Subcutaneous abdominal adipose tissue (tissue), 5 donors: ENCODE measurements around the gene DGKH.
A peak's percentile ranks its signal among the peaks of the same experiment; 100 is the strongest.

ENCODE experiments used
- H3K27ac ChIP-seq: one replicate; pipeline ENCODE4 v1.7.0; 2013; ENCODE audit warnings: low read depth, mild to moderate bottlenecking, inconsistent platforms, low read length, moderate library complexity
- H3K27me3 ChIP-seq, 5 donors: one replicate each; pipeline ENCODE4 v1.7.0; 2013; ENCODE audit warnings: low read length in 5 of 5, inconsistent platforms in 1 of 5; ENCODE audit not compliant: control insufficient read depth in 5 of 5, insufficient read depth in 4 of 5
- H3K36me3 ChIP-seq, 5 donors: one replicate each; pipeline ENCODE4 v1.7.0; 2013; ENCODE audit warnings: low read length in 5 of 5; ENCODE audit not compliant: control insufficient read depth in 5 of 5, insufficient read depth in 5 of 5
- H3K4me1 ChIP-seq, 5 donors: one replicate each; pipeline ENCODE4 v1.7.0; 2013; ENCODE audit warnings: low read length in 5 of 5, mild to moderate bottlenecking in 3 of 5, moderate library complexity in 1 of 5; ENCODE audit not compliant: control insufficient read depth in 5 of 5, insufficient read depth in 5 of 5
- H3K4me3 ChIP-seq, 5 donors: one replicate each; pipeline ENCODE4 v1.7.0; 2013; ENCODE audit warnings: low read length in 5 of 5, low read depth in 1 of 5
- H3K9ac ChIP-seq, 5 donors: one replicate each; pipeline ENCODE4 v1.7.0; 2013; ENCODE audit warnings: low read length in 5 of 5, mild to moderate bottlenecking in 4 of 5, moderate library complexity in 3 of 5
- H3K9me3 ChIP-seq, 5 donors: one replicate each; pipeline ENCODE4 v1.7.0; 2013; ENCODE audit warnings: low read length in 5 of 5; ENCODE audit not compliant: control insufficient read depth in 5 of 5
- donor health status: healthy.
- donor health status: healthy.
- donor health status: healthy.
- donor health status: healthy.
- donor health status: healthy.

The DGKH gene

GRCh38 chr13:42054798-42055499, 6.5 kb downstream of the DGKH start:
- H3K27me3 ChIP-seq = no peaks in the 10 kb centered on the region
- no peak overlapping the region for H3K9ac ChIP-seq
- H3K27ac ChIP-seq = no peak overlapping the region
- H3K36me3 ChIP-seq = no peaks in the 10 kb centered on the region
- peaks cover 0 to 4% (median 0%) of the 10 kb centered on the region in 5 donors for H3K4me1 ChIP-seq
- peaks cover 0 to 9% (median 6%) of the 10 kb centered on the region in 5 donors for H3K9me3 ChIP-seq
- no peak overlapping the region for H3K4me3 ChIP-seq

GRCh38 chr13:42055500-42056085, 7.1 kb downstream of the DGKH start:
- H3K9ac ChIP-seq = no peak overlapping the region
- H3K27me3 ChIP-seq = no peaks in the 10 kb centered on the region
- peaks cover 0 to 9% (median 6%) of the 10 kb centered on the region in 5 donors for H3K9me3 ChIP-seq
- no peak overlapping the region for H3K27ac ChIP-seq
- H3K4me3 ChIP-seq = no peak overlapping the region
- no peaks in the 10 kb centered on the region for H3K36me3 ChIP-seq
- H3K4me1 ChIP-seq = peaks cover 0 to 4% (median 0%) of the 10 kb centered on the region in 5 donors

GRCh38 chr13:42056146-42056545, 7.7 kb downstream of the DGKH start:
- no peak overlapping the region for H3K9ac ChIP-seq
- H3K27ac ChIP-seq = no peak overlapping the region

GRCh38 chr13:42056583-42056982, 8.1 kb downstream of the DGKH start:
- Histone ChIP-seq H3K4me1 (peaks cover 0 to 4% (median 0%) of the 10 kb centered on the region in 5 donors), H3K9me3 (peaks cover 0 to 9% (median 6%) of the 10 kb centered on the region in 5 donors), H3K27ac (no peak overlapping the region), H3K4me3 (no peak overlapping the region), H3K9ac (peak overlapping the region in 1 of 5 donors; percentile 12), H3K27me3 (no peaks in the 10 kb centered on the region), H3K36me3 (no peaks in the 10 kb centered on the region)

More at GRCh38 chr13:42056146-42056545, 7.7 kb downstream of the DGKH start:
- peaks cover 0 to 4% (median 0%) of the 10 kb centered on the region in 5 donors for H3K4me1 ChIP-seq
- H3K4me3 ChIP-seq = no peak overlapping the region
- H3K27me3 ChIP-seq = no peaks in the 10 kb centered on the region
- no peaks in the 10 kb centered on the region for H3K36me3 ChIP-seq
- H3K9me3 ChIP-seq = peaks cover 0 to 9% (median 6%) of the 10 kb centered on the region in 5 donors

- H3K9me3 ChIP-seq = peaks cover 0 to 9% (median 6%) of the 10 kb centered on the region in 5 donors
- no peak overlapping the region for H3K4me3 ChIP-seq
- H3K27me3 ChIP-seq = no peaks in the 10 kb centered on the region
- H3K36me3 ChIP-seq = no peaks in the 10 kb centered on the region
- H3K4me1 ChIP-seq = peaks cover 0 to 4% (median 0%) of the 10 kb centered on the region in 5 donors
- H3K27ac ChIP-seq = no peak overlapping the region
- H3K9ac ChIP-seq = no peak overlapping the region
Measured at GRCh38 chr13:42057918-42058530, 9.6 kb downstream of the DGKH start.

- peaks cover 0 to 9% (median 6%) of the 10 kb centered on the region in 5 donors for H3K9me3 ChIP-seq
- no peaks in the 10 kb centered on the region for H3K4me1 ChIP-seq
- H3K36me3 ChIP-seq = peaks cover 0 to 5% (median 2%) of the 10 kb centered on the region in 5 donors
- no peak overlapping the region for H3K27ac ChIP-seq
- no peaks in the 10 kb centered on the region for H3K27me3 ChIP-seq
- no peak overlapping the region for H3K4me3 ChIP-seq
- no peak overlapping the region for H3K9ac ChIP-seq
Measured at GRCh38 chr13:42061943-42062342, 13.5 kb downstream of the DGKH start.

GRCh38 chr13:42063105-42063504, 14.7 kb downstream of the DGKH start:
- Histone ChIP-seq H3K9ac (no peak overlapping the region), H3K36me3 (peaks cover 0 to 5% (median 2%) of the 10 kb centered on the region in 5 donors), H3K27me3 (no peaks in the 10 kb centered on the region), H3K4me1 (no peaks in the 10 kb centered on the region), H3K27ac (no peak overlapping the region), H3K9me3 (peaks cover 0 to 7% (median 6%) of the 10 kb centered on the region in 5 donors), H3K4me3 (no peak overlapping the region)

- no peak overlapping the region for H3K4me3 ChIP-seq
- peaks cover 0 to 5% (median 2%) of the 10 kb centered on the region in 5 donors for H3K36me3 ChIP-seq
- no peaks in the 10 kb centered on the region for H3K4me1 ChIP-seq
- no peaks in the 10 kb centered on the region for H3K27me3 ChIP-seq
- no peak overlapping the region for H3K27ac ChIP-seq
- no peak overlapping the region for H3K9ac ChIP-seq
- no peaks in the 10 kb centered on the region for H3K9me3 ChIP-seq
Measured at GRCh38 chr13:42064259-42064658, 15.8 kb downstream of the DGKH start.

GRCh38 chr13:42064966-42065365, 16.5 kb downstream of the DGKH start:
- H3K27ac ChIP-seq = no peak overlapping the region
- no peaks in the 10 kb centered on the region for H3K4me1 ChIP-seq
- peaks cover 0 to 5% (median 2%) of the 10 kb centered on the region in 5 donors for H3K36me3 ChIP-seq
- H3K9ac ChIP-seq = no peak overlapping the region
- no peak overlapping the region for H3K4me3 ChIP-seq
- no peaks in the 10 kb centered on the region for H3K9me3 ChIP-seq
- no peaks in the 10 kb centered on the region for H3K27me3 ChIP-seq

- Histone ChIP-seq H3K4me1 (no peaks in the 10 kb centered on the region), H3K27ac (no peak overlapping the region), H3K9me3 (no peaks in the 10 kb centered on the region), H3K27me3 (no peaks in the 10 kb centered on the region), H3K4me3 (no peak overlapping the region), H3K9ac (no peak overlapping the region), H3K36me3 (peaks cover 0 to 5% (median 2%) of the 10 kb centered on the region in 5 donors)
Measured at GRCh38 chr13:42065414-42065813, 17.0 kb downstream of the DGKH start.
